ENCODE data around the gene WNT3.
"Not testable (repeated sequence)": the region's sequence is repeated elsewhere in the genome, so short reads cannot be mapped to it uniquely, and the experiment has no call there.

The WNT3 gene

DNA sequence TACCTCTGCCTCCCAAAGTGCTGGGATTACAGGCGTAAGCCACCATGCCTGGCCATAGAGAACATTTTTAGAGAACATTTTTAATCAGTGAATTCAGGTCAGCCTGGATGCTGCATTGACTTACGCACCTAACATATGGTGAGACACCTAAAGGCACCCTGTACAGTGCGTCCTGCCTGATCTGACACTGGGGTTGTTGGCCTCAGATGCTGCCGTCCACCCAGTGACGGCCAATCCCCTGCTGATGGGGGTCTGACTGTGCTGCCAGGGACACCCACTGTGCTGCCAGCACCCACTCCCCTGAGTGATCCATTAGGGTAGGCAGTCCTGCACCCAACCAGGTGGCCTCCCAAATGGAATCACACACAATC lies 38.5 kb downstream of the WNT3 start:
- DNase-seq, result no peak

DNA sequence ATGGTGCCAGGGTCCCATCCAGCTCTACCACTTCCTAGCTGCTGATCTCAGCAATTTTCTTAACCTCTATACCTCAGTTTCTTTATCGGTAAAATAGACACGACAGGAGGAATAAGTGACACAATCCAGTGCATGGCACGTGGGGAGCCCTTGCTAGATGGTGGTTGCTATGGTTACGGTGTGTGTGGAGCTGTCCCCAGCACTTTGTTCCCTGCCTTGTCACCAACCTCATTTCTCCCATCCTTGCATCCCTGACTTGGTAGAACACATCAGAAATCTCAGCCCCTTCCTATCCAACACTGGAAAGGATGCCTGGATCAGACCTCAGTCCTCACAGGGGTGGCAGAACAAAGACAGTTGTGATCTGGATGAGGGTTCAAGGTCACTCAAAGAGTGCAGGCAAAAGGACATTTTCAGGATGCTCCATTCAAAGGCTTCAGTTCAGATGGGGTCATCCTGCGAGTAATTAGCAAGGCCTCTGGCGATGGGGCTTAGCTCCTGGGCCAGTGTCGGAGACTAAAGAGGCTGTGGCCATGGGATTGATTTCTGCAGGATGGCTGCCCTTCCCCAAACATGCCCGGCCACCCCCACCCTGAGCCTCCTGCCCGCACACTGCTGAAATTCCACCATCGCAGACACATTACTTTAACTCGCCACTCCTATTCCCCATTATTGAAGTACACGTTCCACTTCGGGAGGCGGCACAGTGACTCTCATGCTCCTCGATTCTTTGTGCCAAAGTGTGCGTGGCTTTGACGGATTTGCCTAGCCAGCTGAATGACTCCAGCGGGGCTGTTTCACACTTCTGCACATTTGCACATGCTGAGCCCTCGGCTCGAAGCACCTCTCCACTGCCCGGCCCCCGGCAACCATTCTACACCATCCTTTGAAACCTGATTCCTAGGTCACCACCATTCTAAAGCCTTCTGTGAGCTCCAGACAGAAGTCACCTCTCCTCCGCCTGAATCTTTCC lies 40.3 kb downstream of the WNT3 start:
- no peak for DNase-seq

- DNase-seq, result no peak
Observed at GRCh38 chr17:46776298-46777005, 42.0 kb downstream of the WNT3 start.

DNA sequence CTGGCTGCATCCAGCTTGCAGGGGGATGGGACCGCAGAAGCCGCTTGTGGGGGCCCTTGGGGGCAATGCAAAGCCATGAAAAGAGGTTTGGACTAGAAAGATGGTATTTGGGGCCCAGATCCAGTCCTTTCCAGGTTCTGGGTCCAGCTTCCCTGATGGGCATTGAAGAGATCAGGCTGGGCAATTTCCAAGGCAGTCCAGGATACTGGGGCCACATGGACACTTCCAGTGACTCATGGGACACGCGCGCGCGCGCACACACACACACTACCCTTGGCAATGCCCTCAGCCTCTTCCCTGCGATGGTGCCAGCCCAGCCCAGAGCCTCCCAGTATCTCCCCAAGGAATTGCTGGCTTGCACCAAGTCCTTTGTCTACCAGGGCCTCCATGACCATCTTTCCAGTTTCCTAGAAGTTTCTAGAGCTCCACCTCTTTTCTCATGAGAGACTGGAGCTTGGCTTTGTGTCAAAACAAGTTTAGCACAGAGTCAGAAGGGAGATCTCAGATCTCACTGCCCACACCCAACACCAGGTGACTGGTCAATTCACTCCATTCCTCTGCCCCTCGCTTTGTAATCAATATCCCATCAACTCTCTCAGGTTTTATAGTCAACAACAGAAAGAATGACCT lies 44.3 kb downstream of the WNT3 start:
- DNase-seq, result no peak

- no peak for DNase-seq
Observed at GRCh38 chr17:46773676-46774075, 44.8 kb downstream of the WNT3 start.

- no peak for DNase-seq
Observed at GRCh38 chr17:46773221-46773605, 45.3 kb downstream of the WNT3 start.

GRCh38 chr17:46772475-46773220 lies 45.8 kb downstream of the WNT3 start:
- no peak for DNase-seq

- DNase-seq, result peak; percentile 63
Observed at GRCh38 chr17:46771561-46772474, 46.7 kb downstream of the WNT3 start.

GRCh38 chr17:46770818-46771560 lies 47.5 kb downstream of the WNT3 start:
- peak; percentile 76 for DNase-seq

GRCh38 chr17:46770439-46770817 lies 48.1 kb downstream of the WNT3 start:
- no peak for DNase-seq

DNA sequence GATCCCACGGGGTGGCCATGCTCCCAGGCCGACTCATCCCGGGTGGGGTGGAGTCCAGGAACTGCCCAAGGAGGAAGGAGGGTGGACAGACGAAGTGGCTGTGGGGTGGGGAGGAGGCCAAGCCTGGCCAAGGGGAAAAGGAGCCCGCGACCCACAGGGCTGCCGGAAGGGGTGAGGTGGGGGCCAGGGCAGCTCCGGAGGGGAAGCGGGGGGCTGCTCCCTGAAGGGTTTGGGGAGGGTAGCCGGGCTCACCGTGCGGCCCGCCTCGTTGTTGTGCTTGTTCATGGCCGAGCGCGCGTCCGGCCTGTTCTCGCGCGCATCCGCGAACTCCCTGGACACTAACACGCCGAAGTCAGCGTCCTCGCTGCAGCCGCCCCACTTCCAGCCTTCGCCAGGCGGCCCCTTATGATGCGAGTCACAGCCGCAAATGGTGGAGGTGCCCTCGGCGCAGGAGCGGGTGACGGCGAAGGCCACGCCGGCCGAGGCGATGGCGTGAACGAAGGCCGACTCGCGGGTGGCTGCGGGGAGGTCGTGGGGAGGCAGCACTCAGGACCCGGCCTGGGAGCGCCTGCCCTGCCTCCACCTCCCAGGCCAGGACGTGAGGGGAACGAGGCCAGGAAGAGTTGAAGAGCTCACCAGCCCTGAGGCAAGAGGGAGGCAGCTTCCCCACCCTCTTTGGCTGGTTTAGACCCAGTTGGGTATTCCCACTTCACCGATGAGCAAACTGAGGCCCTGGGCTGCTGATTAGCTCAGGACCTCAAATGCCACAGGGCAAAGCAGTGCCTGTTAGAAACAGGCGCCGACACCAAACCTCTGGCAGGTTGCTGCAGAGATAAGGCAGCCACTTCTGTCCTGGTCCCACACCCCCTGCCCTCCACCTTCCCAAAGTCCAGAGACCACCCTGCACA lies 48.7 kb downstream of the WNT3 start:
- peak; percentile 56 for DNase-seq

- not testable (repeated sequence) for DNase-seq
Observed at GRCh38 chr17:46768896-46769295, 49.6 kb downstream of the WNT3 start.

DNA sequence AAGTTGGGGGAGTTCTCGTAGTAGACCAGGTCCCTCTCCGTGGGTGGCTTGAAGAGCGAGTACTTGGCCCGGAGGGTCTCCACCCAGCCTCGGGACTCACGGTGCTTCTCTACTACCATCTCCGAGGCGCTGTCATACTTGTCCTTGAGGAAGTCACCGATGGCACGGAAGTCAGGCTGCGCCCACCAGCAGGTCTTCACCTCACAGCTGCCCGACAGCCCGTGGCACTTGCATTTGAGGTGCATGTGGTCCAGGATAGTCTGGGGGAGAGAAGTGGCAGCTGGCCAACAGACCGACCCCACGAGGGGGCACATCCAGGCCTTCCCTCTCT lies 50.0 kb downstream of the WNT3 start:
- DNase-seq, result no peak

- DNase-seq, result peak; percentile 33
Observed at GRCh38 chr17:46766493-46767491, 51.7 kb downstream of the WNT3 start.

GRCh38 chr17:46765453-46765852 lies 53.0 kb downstream of the WNT3 start:
- DNase-seq, result no peak

DNA sequence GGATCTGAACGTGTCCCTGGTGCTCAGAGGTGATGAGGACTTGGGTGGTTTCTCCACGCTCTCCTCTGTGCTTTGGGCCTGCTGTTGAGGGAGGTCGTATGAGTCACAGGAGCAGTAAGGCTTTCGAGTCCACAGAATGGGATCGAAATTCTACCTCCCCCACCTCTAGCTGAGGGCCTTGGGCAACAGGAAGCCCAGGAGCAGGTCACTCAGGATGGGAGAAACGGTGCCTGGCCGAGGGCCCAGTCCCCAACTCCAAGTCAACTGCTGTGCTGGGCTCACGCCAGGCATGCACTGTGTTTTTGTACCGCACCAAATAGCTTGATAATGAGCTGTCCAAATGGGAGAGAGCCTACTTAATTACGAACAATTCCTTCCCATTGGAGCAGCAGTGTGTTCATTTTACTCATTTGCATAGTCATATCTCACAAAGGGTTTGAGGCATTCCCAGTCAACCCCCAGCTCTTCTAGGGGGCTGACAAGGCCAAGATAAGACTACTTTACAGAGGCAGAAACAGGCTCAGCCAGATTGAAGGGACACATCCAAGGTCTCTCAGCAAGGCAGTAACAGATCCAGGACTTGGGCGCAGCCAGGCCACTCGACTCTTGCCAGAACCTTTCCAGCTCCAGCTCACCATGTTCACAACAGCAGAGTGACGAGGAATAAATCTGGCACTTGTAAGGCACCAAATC lies 53.6 kb downstream of the WNT3 start:
- no peak for DNase-seq

DNA sequence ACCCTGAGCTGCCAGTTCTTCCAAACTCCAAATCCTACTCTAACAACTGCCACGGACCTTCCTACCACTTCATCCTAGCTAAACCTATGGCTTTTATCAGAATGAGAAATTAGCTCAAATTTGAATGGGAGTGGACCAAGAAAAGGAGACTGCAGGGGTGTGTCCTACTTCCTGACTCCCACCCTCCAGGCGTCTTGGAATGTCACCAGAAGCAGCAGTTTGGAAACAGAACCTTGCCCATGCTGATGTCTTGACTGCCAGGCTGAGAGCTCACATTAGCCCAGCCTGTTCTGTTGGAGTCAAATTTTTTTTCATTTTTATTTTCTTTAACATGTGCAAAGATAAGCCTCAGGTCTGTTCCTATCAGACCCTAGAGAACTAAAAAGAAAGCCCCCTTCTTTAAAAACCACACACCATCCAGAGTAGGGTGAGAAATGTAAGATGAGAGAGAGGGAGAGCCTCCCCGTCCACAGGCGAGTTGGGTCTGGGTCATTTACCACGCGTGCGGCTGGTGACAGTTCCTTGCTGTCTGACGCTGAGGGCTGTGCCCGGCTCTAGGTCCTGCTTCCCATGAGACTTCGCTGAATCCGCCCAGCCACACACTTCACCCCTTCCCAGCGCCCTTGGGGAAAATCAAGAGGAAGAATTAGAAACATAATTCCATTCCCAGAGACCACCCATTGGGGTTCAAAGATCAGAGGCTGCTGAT lies 54.3 kb downstream of the WNT3 start:
- no peak for DNase-seq

- DNase-seq, result no peak
Observed at GRCh38 chr17:46763416-46763815, 55.1 kb downstream of the WNT3 start.

All from activated CD8-positive, alpha-beta memory T cell treated with anti-CD3 and anti-CD28 coated beads for 24 hours (primary cell).